GM12878 (cell line): ENCODE measurements around the gene LIPE. TPM values are rescaled to one million over a fixed set of nuclear protein-coding genes. Genes with fewer than 3 reads are reported as not detected.

Source experiments
- ATAC-seq: fragments of 200-7000 bp; cut with Tn5 transposase; 3 replicates; pipeline ENCODE4 v1.9.1; 2020; ENCODE audit warnings: mild to moderate bottlenecking, moderate library complexity
- BruUV-seq: library from RNA; stranded (reverse); fragments of 400-500 nt; replicated peaks from 2 replicates; lab custom pipeline; 2021; lab: Mats Ljungman, UMichigan
- CTCF ChIA-PET: fragments of 300-600 bp; sonication (Branson Sonifier 250); formaldehyde crosslinking; extraction: SDS; loops from one replicate; lab custom pipeline; 2021; ENCODE audit warnings: inconsistent platforms; lab: Yijun Ruan, JAX
- POLR2A ChIA-PET: fragments of 350-600 bp; formaldehyde crosslinking; extraction: SDS; loops from one replicate; lab custom pipeline; 2021; ENCODE audit warnings: inconsistent platforms; lab: Charles Lee
- RAD21 ChIA-PET: fragments of 300-600 bp; sonication (Branson Sonifier 250); formaldehyde crosslinking; loops from one replicate; lab custom pipeline; 2023; ENCODE audit warnings: antibody characterized with exemption; ENCODE audit not compliant: unreplicated experiment; lab: Charles Lee
- SMC1A ChIA-PET: fragments of 300-600 bp; sonication (Branson Sonifier 250); formaldehyde crosslinking; loops from one replicate; lab custom pipeline; 2023; ENCODE audit not compliant: unreplicated experiment, uncharacterized antibody; lab: Charles Lee
- DNase-seq: peaks from one replicate; pipeline ENCODE4 v3.0.0-alpha.2; 2011; ENCODE audit warnings: low read depth, low spot score
- FAIRE-seq: peaks from 3 replicates; lab custom pipeline; 2011; peaks lifted over from hg19 to GRCh38; lab: Jason Lieb, UNC
- H2AFZ ChIP-seq: 2 replicates; pipeline ENCODE4 v1.6.0; 2011; ENCODE audit warnings: low read depth, low read length, control low read depth; ENCODE audit not compliant: control insufficient read depth
- H3K27ac ChIP-seq: 2 replicates; pipeline ENCODE4 v1.5.1; 2011; ENCODE audit warnings: control low read depth; ENCODE audit not compliant: control insufficient read depth, insufficient read depth
- H3K27me3 ChIP-seq, 2 experiments: replicated peaks in 1 of 2; 2 replicates each; pipeline versions ENCODE4 v1.6.0 to v1.6.1; 2011; ENCODE audit warnings: low read length in 1 of 2; ENCODE audit not compliant: control insufficient read depth in 2 of 2, insufficient read depth in 2 of 2
- H3K36me3 ChIP-seq, 2 experiments: 2 replicates each; pipeline ENCODE4 v1.5.1; 2011; ENCODE audit warnings: low read length in 1 of 2; ENCODE audit not compliant: control insufficient read depth in 2 of 2, insufficient read depth in 2 of 2
- H3K4me1 ChIP-seq: 2 replicates; pipeline ENCODE4 v1.6.1; 2011; ENCODE audit warnings: mild to moderate bottlenecking, low read length, moderate library complexity, mixed read lengths; ENCODE audit not compliant: control insufficient read depth, insufficient read depth
- H3K4me2 ChIP-seq: 2 replicates; pipeline ENCODE4 v1.6.0; 2011; ENCODE audit warnings: control low read depth; ENCODE audit not compliant: control insufficient read depth, insufficient read depth
- H3K4me3 ChIP-seq: fragments of 200-600 bp; sonication (generic); 2 replicates; pipeline ENCODE4 v1.5.1; 2016
- H3K79me2 ChIP-seq: 2 replicates; pipeline ENCODE4 v1.6.0; 2011; ENCODE audit warnings: low read length; ENCODE audit not compliant: control insufficient read depth, insufficient read depth
- H3K9ac ChIP-seq: 2 replicates; pipeline ENCODE4 v1.8.0; 2011; ENCODE audit warnings: low read length, control low read depth, mixed read lengths; ENCODE audit not compliant: control insufficient read depth, insufficient read depth
- H3K9me3 ChIP-seq: replicated peaks from 3 replicates; pipeline ENCODE4 v1.5.1; 2011; ENCODE audit warnings: mild to moderate bottlenecking, low read length; ENCODE audit not compliant: control insufficient read depth, insufficient read depth
- H4K20me1 ChIP-seq: 2 replicates; pipeline ENCODE4 v1.6.0; 2011; ENCODE audit not compliant: control insufficient read depth, insufficient read depth
- ASH2L ChIP-seq: fragments of 300-600, 200-600 bp; sonication (generic); IDR thresholded peaks from 2 replicates; pipeline ENCODE4 v1.6.1; 2017; ENCODE audit warnings: low read depth, mild to moderate bottlenecking, borderline replicate concordance
- ATF3 ChIP-seq: IDR thresholded peaks from 2 replicates; pipeline ENCODE4 v1.6.1; 2011; ENCODE audit warnings: low read depth, mild to moderate bottlenecking, low read length, moderate library complexity, borderline replicate concordance; ENCODE audit errors: extremely low read depth
- CBFB ChIP-seq: IDR thresholded peaks from 2 replicates; pipeline ENCODE4 v1.6.1; 2016; ENCODE audit warnings: antibody characterized with exemption, low read depth
- E4F1 ChIP-seq: fragments of 450-650 bp; IDR thresholded peaks from 2 replicates; pipeline ENCODE4 v1.6.1; 2018; ENCODE audit warnings: borderline replicate concordance, mild to moderate bottlenecking; ENCODE audit not compliant: partially characterized antibody
- HDAC2 ChIP-seq: fragments of 200-600 bp; sonication (generic); IDR thresholded peaks from 2 replicates; pipeline ENCODE4 v1.6.1; 2017
- NFXL1 ChIP-seq: fragments of 450-650 bp; IDR thresholded peaks from 2 replicates; pipeline ENCODE4 v1.6.1; 2017; ENCODE audit warnings: antibody characterized with exemption, mild to moderate bottlenecking, borderline replicate concordance
- RFX5 ChIP-seq: IDR thresholded peaks from 2 replicates; pipeline ENCODE4 v1.6.1; 2011; ENCODE audit warnings: low read depth, low read length, improper control_type of control experiment
- TARDBP ChIP-seq: IDR thresholded peaks from 2 replicates; pipeline ENCODE4 v1.6.1; 2016; ENCODE audit warnings: borderline replicate concordance
- TCF7 ChIP-seq: IDR thresholded peaks from 2 replicates; pipeline ENCODE4 v1.6.1; 2014; ENCODE audit warnings: antibody characterized with exemption, borderline replicate concordance
- WRNIP1 ChIP-seq: IDR thresholded peaks from 2 replicates; pipeline ENCODE4 v1.6.1; 2011; ENCODE audit warnings: low read depth, low read length, improper control_type of control experiment, borderline replicate concordance
- ZBTB4 ChIP-seq: fragments of 450-650 bp; formaldehyde crosslinking; IDR thresholded peaks from 2 replicates; pipeline ENCODE4 v1.4.0; 2022; ENCODE audit warnings: mild to moderate bottlenecking, moderate library complexity
- WGBS: methylation state at CpG from one replicate; pipeline ENCODE4 v1.1.6; 2016; ENCODE audit warnings: low lambda C conversion rate; ENCODE audit not compliant: insufficient replicate concordance, insufficient coverage; ENCODE audit errors: missing lambda C conversion rate; 5-methylcytosine and 5-hydroxymethylcytosine counted together
- in situ Hi-C: fragments of 300-500 bp; cut with MboI; formaldehyde crosslinking; loops from 9 replicates; pipeline ENCODE4 v1.14.3; 2018; ENCODE audit warnings: mixed read lengths
- intact Hi-C: fragments of 100-400 bp; cut with micrococcal nuclease; formaldehyde crosslinking; loops from one replicate; pipeline ENCODE4 v1.14.2; 2022; ENCODE audit not compliant: unreplicated experiment
- polyA plus RNA-seq, 11 experiments: library from polyadenylated mRNA; depleted of rRNA in 4 of 11; unstranded in 6 of 11; stranded (reverse) in 5 of 11; fragments of >200 nt; fragmentation: Nextera tagmentation in 4 of 11; fragmentation: Illumina TruSeq in 1 of 11; extraction: Ambion mirVana in 4 of 11; extraction: Trizol in 1 of 11; gene quantifications; 1 replicate in 1 of 11; 2 replicates in 10 of 11; pipeline versions ENCODE4 v1.2.1 to v1.2.3, GENCODE V29; 2011 to 2016; ENCODE audit warnings: inconsistent platforms in 2 of 11, missing spikeins in 2 of 11, low read depth in 1 of 11
- total RNA-seq, 4 experiments: library from RNA; depleted of rRNA in 3 of 4; stranded (reverse); fragments of >200 nt in 3 of 4; fragmentation: Illumina TruSeq in 1 of 4; extraction: Trizol in 1 of 4; gene quantifications; 2 replicates each; pipeline versions ENCODE4 v1.2.1 to v1.2.3, GENCODE V29; 2013 to 2021

The LIPE gene
- total and polyA plus RNA-seq, 10 of the 15 experiments (the other 5 are each of a cell fraction or from before 2014, with no cell fraction given) = 0.02 to 33.3 (median 9.5) TPM

GRCh38 chr19:42474743-42475142, 47.6 kb upstream of the LIPE start:
- POLR2A ChIA-PET = no interaction called here
- H3K79me2 ChIP-seq = no peaks in the 10 kb centered on the region
- no TSS peak for BruUV-seq
- WGBS = 71% methylated on average over 4 of the region's 4 CpGs
- H3K4me2 ChIP-seq = no peak overlapping the region
- no peak overlapping the region for H3K27ac ChIP-seq
- H3K36me3 ChIP-seq = no peaks in the 10 kb centered on the region
- H3K27me3 ChIP-seq = no peaks in the 10 kb centered on the region
- H3K9ac ChIP-seq = no peak overlapping the region
- in situ Hi-C loops (no loop called here), intact Hi-C loops (no loop called here)
- H3K4me3 ChIP-seq = no peak overlapping the region
- FAIRE-seq (no peak), DNase-seq (no peak), ATAC-seq (no peak)
- H4K20me1 ChIP-seq = no peaks in the 10 kb centered on the region
- peaks cover 3% of the 10 kb centered on the region; the same call in 1 of the 2 replicates for H3K4me1 ChIP-seq
- CTCF ChIA-PET = interaction anchor here (0.5 to 3.5 kb wide), 5 partner anchors 9 to 160 kb away, joined by 3 to 12 read pairs (median 3); no protein-coding TSS in a partner anchor
- H2AFZ ChIP-seq = no peak overlapping the region
- SMC1A ChIA-PET = interaction anchor here (1.3 to 1.8 kb wide), 3 partner anchors 8 to 17 kb away, joined by 3 to 12 read pairs (median 5); no protein-coding TSS in a partner anchor
- H3K9me3 ChIP-seq = no peaks in the 10 kb centered on the region
- RAD21 ChIA-PET = no interaction called here
- TF ChIP-seq TCF7 (no peak), NFXL1 (no peak)

GRCh38 chr19:42473686-42474085, 46.5 kb upstream of the LIPE start:
- H3K4me3 ChIP-seq = no peak overlapping the region
- no peaks in the 10 kb centered on the region for H3K27me3 ChIP-seq
- DNase-seq (no peak), FAIRE-seq (no peak), ATAC-seq (no peak)
- BruUV-seq = no TSS peak
- H3K9me3 ChIP-seq = no peaks in the 10 kb centered on the region
- H3K4me2 ChIP-seq = no peak overlapping the region
- ChIA-PET CTCF (interaction anchor here (1.3 to 3.5 kb wide), 2 partner anchors 8 to 33 kb away, joined by 3 to 12 read pairs; no protein-coding TSS in a partner anchor), SMC1A (interaction anchor here (1.3 to 3.7 kb wide), 2 partner anchors 14 to 56 kb away, joined by 5 to 20 read pairs; partner anchors contain the start of gene CEACAM1), POLR2A (interaction anchor here (0.9 kb wide), 1 partner anchor 12 kb away, joined by 4 read pairs; no protein-coding TSS in a partner anchor), RAD21 (no interaction called here)
- no peaks in the 10 kb centered on the region for H3K79me2 ChIP-seq
- intact Hi-C loops = no loop called here
- in situ Hi-C loops = no loop called here
- no peaks in the 10 kb centered on the region for H3K36me3 ChIP-seq
- WGBS = 66% methylated on average over 6 of the region's 6 CpGs
- H4K20me1 ChIP-seq = no peaks in the 10 kb centered on the region
- no peak overlapping the region for H3K27ac ChIP-seq
- H2AFZ ChIP-seq = no peak overlapping the region
- peaks cover 3% of the 10 kb centered on the region; the same call in 1 of the 2 replicates for H3K4me1 ChIP-seq
- no peak overlapping the region for H3K9ac ChIP-seq
- no peak for TF ChIP-seq ASH2L
- TF ChIP-seq HDAC2 = no peak
- no peak for TF ChIP-seq CBFB
- no peak for TF ChIP-seq E4F1
- TF ChIP-seq WRNIP1 = no peak
- no peak for TF ChIP-seq ATF3
- TF ChIP-seq TARDBP = no peak
- TF ChIP-seq RFX5 = no peak
- TF ChIP-seq ZBTB4 (CRISPR knock-in tag) = no peak
